ENCODE data around the gene MACROD2.
A peak's percentile ranks its signal among the peaks of the same experiment; 100 is the strongest.

MACROD2 gene

GRCh38 chr20:14332866-14333265 lies 337.6 kb downstream of the MACROD2 start:
- no peak for DNase-seq (ENCODE audit: low read depth, low spot score)
- ChIA-PET POLR2A (no interaction called here), CTCF (no interaction called here)
- no peak for TF ChIP-seq CTCF (IDR thresholded peaks at IDR 0.05; ENCODE audit: insufficient read depth, low read length, missing control alignments)
- no peak overlapping the region for H3K4me3 ChIP-seq (ENCODE audit: low read depth, low read length)

- ChIA-PET CTCF (interaction anchor here (1.7 kb wide), 1 partner anchor 11 kb away, joined by 3 read pairs; no protein-coding TSS in a partner anchor), POLR2A (no interaction called here)
- no peak overlapping the region for H3K4me3 ChIP-seq (ENCODE audit: low read depth, low read length)
- no peak for DNase-seq (ENCODE audit: low read depth, low spot score)
- no peak for TF ChIP-seq CTCF (IDR thresholded peaks at IDR 0.05; ENCODE audit: insufficient read depth, low read length, missing control alignments)
These were observed 338.4 kb downstream of the MACROD2 start for GRCh38 chr20:14333721-14334120.

GRCh38 chr20:14334306-14334930 lies 339.1 kb downstream of the MACROD2 start:
- CTCF ChIA-PET, result interaction anchor here (1.7 kb wide), 1 partner anchor 12 kb away, joined by 3 read pairs; no protein-coding TSS in a partner anchor
- TF ChIP-seq CTCF (IDR thresholded peaks at IDR 0.05; ENCODE audit: insufficient read depth, low read length, missing control alignments), result peak; percentile 22
- POLR2A ChIA-PET, result no interaction called here
- no peak for DNase-seq (ENCODE audit: low read depth, low spot score)
- H3K4me3 ChIP-seq (ENCODE audit: low read depth, low read length), result no peak overlapping the region

GRCh38 chr20:14335052-14335451 lies 339.7 kb downstream of the MACROD2 start:
- H3K4me3 ChIP-seq (ENCODE audit: low read depth, low read length), result no peak overlapping the region
- ChIA-PET CTCF (interaction anchor here (1.7 kb wide), 1 partner anchor 12 kb away, joined by 3 read pairs; no protein-coding TSS in a partner anchor), POLR2A (no interaction called here)
- DNase-seq (ENCODE audit: low read depth, low spot score), result no peak
- no peak for TF ChIP-seq CTCF (IDR thresholded peaks at IDR 0.05; ENCODE audit: insufficient read depth, low read length, missing control alignments)

- CTCF ChIA-PET, result no interaction called here
- DNase-seq (ENCODE audit: low read depth, low spot score), result no peak
- POLR2A ChIA-PET, result interaction anchor here (1.1 kb wide), 1 partner anchor 1500 kb away, joined by 3 read pairs; no protein-coding TSS in a partner anchor
- peak overlapping the region; percentile 63 for H3K4me3 ChIP-seq (ENCODE audit: low read depth, low read length)
- TF ChIP-seq CTCF (IDR thresholded peaks at IDR 0.05; ENCODE audit: insufficient read depth, low read length, missing control alignments), result no peak
These were observed 341.4 kb downstream of the MACROD2 start for GRCh38 chr20:14336686-14337085.

GRCh38 chr20:14337400-14338171 lies 342.3 kb downstream of the MACROD2 start, which contains the start of gene FLRT3:
Gene FLRT3, minus strand, starts transcription at chr20:14337612. Its CDS starts 10,106 bp downstream, at chr20:14327506.
- POLR2A ChIA-PET, result interaction anchor here (0.6 to 1.1 kb wide), 2 partner anchors 114 to 1499 kb away, joined by 3 read pairs; no protein-coding TSS in a partner anchor
- CTCF ChIA-PET, result interaction anchor here (0.9 to 1.3 kb wide), 7 partner anchors 9 to 1593 kb away, joined by 3 to 6 read pairs (median 3); no protein-coding TSS in a partner anchor
- H3K4me3 ChIP-seq (ENCODE audit: low read depth, low read length), result peak within 1 kb of the TSS; percentile 63
- TF ChIP-seq CTCF (IDR thresholded peaks at IDR 0.05; ENCODE audit: insufficient read depth, low read length, missing control alignments), result peak; percentile 81
- DNase-seq (ENCODE audit: low read depth, low spot score), result peak; percentile 70
